GM19397 (cell line): ENCODE measurements around the gene ADRA2C.

ENCODE experiments used
- ATAC-seq: cut with Tn5 transposase; IDR thresholded peaks from one replicate; pipeline ENCODE4 v1.9.1; 2021; ENCODE audit warnings: mild to moderate bottlenecking, moderate library complexity; ENCODE audit not compliant: unreplicated experiment

The ADRA2C gene

DNA sequence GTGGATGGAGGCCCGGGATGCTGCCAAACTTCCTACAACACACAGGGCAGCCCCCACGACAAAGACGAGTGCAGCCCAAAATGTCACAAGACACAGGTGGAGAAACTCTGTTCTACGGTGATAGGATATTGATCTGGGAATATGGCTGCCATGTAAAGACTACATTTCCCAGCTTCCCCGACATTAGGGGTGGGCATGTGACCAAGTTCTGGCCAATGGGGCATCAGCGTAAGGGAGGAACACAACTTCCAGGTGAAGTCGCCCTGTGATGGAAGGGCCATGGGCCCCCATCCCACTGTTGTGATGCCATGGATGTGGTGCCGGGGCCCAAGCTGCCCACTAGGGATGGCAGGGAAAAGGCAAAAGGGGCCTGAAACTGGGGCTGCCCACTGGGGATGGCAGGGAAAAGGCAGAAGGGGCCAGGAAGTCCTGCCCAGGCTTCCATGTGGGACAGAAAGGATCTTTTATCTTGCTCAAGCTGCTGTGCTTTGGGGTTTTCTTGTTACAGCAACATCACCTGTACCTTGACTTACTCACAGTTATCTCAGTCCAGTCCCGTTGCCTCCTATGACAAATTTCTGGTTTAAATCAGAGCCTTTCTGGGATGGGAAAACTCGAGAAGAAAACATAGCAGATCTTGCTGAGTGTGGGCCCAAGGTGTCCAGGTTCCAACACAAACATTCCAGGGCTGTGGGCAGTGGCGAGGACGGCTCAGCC is 9.7 kb upstream of the ADRA2C start:
- no peak for ATAC-seq

DNA sequence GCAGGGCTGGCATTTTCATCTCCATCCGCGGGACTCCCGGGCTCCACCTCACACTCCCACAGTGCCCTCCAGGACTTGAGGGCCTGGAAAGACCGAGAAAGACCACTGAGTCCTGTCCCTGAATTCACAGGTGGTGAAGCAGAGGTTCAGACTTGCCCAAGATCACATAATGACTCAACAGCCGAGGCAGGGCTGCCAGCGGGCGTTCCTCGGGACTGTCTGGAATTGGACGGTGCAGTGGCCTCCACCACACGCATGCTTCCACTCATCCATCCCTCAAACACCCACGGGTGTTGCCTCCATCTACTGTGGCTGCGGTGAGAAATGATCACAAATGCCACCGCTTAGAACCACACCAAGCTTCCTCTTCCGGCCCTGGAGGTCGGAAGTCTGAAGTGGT is 6.9 kb upstream of the ADRA2C start:
- ATAC-seq: no peak

DNA sequence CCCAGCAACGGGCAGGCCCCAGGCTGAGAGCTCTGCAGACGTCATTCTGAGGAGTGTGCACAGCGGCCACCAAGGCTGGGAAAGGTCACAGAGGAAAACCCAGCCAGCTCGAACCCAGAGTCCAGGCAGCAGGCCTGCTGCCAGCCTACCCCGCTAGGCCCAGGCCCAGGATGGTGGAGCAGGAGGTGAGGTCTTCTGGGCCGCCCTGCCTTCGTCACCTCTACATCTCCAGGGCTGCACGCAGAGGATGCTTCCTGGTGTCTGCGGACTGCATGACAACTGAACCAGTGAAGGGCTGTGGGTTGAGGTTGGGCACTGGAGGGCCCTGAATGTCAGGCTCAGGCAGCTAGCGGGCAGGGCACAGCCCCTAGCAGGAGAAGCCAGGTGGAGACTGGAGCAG is 5.8 kb upstream of the ADRA2C start:
- no peak for ATAC-seq

- ATAC-seq: no peak
These were observed 5.3 kb upstream of the ADRA2C start for GRCh38 chr4:3760841-3761240.

GRCh38 chr4:3762264-3762663 is 3.9 kb upstream of the ADRA2C start:
- no peak for ATAC-seq

DNA sequence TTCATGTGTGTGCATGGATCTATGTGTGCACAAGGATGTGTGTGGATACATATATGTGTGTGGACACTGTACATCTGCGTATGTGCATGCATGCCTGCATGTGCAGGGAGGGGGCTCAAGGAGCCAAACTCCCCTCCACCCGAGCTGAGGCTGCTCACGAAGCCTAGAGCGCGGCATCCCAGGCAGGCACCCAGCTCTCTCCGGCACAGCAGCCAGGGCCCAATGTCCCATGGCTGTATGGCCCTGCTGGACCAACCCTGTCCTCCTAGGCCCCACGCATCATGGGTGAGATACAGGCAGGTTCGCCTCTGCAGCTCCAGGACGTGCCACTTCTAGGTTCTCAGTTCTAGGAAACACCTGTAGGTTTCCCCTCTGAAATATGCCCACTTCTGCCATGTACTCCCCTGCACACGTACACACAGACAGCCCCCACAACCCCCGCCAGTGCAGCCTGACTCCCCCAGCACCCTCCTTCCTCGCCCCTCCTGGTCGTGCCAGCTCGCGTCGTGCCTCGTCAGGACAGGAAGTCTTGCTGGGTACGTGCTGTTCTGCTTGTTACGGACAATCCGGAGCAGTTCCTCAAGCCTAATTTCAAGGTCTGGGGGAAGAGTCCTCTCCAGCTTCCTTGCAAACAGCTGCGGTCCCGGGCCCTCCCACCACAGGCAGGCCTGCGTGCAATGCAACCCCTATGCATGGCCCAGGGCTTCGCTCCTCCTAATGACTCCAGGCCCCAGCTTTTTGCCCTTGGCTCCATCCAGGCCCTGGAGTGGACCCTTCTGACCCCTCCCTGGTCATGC is 3.2 kb upstream of the ADRA2C start:
- no peak for ATAC-seq

DNA sequence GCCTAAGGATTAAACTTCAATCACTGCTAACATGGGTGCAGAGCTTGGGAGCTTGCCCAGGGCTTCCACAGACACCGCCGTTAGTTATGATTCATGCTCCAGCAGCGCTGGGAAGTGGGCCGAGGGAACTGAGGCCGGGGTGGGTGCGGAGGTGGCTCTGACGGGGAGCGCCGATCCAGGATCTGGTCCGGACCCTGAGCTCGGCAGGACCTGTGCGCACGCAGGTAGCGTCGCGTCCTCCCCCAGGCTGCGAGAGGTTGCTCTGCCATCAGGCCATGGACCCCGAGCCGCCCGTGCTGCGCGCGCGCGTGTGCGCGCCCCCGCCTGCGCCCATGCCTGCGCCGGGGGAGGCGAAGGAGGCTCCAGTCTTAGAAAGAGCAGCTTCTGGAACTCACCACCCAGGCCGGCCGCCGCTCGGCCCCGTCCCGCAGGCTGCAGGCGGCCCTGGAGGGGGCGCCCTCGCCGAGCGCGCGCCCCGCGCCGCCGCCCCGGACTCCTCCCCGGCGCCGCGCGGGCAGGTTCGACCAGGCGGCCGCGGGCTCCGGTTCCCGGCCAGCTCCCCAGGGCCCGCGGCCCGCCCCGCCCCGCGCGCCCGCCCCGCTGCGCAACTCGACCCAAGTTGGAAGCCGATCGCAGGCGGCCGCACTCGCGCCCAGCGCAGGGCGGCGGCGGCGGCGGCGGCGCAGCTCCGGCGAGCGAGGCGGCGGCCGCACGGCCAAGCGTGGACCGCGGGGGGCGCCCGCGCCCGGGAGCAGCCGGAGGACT is 732 bp upstream of the ADRA2C start:
- no peak for ATAC-seq

DNA sequence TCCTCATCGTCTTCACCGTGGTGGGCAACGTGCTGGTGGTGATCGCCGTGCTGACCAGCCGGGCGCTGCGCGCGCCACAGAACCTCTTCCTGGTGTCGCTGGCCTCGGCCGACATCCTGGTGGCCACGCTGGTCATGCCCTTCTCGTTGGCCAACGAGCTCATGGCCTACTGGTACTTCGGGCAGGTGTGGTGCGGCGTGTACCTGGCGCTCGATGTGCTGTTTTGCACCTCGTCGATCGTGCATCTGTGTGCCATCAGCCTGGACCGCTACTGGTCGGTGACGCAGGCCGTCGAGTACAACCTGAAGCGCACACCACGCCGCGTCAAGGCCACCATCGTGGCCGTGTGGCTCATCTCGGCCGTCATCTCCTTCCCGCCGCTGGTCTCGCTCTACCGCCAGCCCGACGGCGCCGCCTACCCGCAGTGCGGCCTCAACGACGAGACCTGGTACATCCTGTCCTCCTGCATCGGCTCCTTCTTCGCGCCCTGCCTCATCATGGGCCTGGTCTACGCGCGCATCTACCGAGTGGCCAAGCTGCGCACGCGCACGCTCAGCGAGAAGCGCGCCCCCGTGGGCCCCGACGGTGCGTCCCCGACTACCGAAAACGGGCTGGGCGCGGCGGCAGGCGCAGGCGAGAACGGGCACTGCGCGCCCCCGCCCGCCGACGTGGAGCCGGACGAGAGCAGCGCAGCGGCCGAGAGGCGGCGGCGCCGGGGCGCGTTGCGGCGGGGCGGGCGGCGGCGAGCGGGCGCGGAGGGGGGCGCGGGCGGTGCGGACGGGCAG is 792 bp downstream of the ADRA2C start:
- ATAC-seq: no peak

DNA sequence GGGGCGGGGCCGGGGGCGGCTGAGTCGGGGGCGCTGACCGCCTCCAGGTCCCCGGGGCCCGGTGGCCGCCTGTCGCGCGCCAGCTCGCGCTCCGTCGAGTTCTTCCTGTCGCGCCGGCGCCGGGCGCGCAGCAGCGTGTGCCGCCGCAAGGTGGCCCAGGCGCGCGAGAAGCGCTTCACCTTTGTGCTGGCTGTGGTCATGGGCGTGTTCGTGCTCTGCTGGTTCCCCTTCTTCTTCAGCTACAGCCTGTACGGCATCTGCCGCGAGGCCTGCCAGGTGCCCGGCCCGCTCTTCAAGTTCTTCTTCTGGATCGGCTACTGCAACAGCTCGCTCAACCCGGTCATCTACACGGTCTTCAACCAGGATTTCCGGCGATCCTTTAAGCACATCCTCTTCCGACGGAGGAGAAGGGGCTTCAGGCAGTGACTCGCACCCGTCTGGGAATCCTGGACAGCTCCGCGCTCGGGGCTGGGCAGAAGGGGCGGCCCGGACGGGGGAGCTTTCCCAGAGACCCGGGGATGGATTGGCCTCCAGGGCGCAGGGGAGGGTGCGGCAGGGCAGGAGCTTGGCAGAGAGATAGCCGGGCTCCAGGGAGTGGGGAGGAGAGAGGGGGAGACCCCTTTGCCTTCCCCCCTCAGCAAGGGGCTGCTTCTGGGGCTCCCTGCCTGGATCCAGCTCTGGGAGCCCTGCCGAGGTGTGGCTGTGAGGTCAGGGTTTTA is 1.5 kb downstream of the ADRA2C start:
- no peak for ATAC-seq

- ATAC-seq: no peak
These were observed 2.9 kb downstream of the ADRA2C start for GRCh38 chr4:3768842-3769641.

GRCh38 chr4:3769642-3770184 is 3.5 kb downstream of the ADRA2C start:
- ATAC-seq: no peak

DNA sequence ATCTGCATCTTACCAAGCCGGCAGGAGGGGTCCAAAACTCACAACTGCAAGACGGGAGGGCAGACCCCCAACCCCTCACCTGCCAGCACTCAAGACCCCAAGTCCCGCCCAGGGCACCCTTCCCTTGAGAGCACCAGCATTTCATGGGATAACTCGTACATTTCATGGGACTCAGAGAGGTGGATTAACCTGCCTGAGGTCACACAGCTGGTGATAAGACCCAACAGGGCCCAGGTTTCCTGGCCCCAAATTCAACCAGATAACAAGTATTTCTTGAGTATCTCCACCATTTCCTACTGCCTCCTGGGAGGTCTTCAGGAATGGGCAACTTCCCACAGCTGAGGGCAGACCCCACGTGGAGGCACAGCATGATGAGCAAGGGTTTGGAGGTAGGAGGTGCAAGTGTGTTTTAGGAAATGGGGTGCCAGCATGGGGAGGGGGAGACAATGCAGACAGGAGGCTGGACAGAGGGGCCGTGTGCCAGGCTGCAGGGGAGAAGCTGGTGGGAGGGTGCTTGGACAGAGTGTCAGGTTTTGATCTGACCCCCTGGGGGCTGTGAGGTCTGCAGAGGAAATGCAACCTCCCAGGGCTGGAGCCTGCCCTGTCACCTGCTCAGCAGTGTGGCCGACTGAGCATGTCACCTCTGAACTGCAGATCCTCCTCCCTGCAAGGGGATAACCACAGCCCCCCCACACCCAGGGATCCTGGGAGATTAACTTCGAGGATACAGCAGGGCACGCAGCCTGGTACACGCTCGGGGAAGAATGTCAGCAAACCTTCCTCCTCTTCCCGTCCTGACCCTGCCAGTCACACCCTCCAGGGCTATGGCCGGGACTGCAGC is 4.4 kb downstream of the ADRA2C start:
- no peak for ATAC-seq

GRCh38 chr4:3771164-3771809 is 5.1 kb downstream of the ADRA2C start:
- no peak for ATAC-seq

DNA sequence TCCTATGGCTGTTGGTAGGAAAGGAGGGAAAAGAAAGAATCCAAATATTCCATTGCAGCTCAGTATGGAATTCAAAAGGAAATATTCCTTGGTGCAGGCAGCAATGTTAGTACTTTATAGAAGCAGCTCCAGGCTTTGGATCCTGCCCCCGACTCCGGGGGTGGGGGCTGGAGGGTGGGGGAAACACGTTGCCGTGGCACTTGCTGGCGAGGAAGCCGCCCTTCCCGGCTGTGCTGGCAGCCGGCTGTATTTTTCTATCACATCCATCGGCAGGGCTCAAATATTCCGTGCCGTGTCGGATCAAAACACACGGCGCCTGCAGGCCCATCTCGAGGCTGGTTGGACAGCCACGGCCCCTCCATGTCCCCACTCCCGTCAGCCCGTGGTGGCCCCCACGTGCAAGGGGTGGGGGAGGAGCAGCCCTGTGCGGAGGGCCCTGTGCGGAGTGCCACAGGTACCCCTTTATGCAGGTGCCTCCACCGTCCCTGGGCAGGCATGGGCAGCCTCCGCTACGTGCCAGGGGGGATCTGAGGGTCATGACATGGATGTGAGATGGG is 5.8 kb downstream of the ADRA2C start:
- no peak for ATAC-seq

DNA sequence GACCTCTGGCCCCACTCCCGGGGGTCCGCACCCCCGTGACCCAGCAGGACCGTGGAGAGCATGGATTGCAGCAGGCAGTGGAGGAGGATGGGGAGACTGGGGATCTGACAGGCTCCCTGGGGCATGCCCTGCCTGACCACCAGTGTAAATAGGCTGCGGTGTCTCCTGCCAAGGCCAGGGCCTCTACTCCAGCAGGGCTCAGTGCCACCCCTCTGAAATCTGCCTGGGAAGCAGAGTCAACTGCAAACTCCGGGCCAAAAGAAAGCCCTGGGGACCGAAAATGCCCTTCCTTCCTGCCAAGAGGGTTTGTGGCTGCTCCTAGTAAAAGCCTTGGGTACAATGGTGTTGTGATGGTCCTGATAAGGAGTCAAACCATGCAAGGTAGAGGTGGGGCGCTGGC is 6.4 kb downstream of the ADRA2C start:
- ATAC-seq: no peak

- no peak for ATAC-seq
These were observed 7.4 kb downstream of the ADRA2C start for GRCh38 chr4:3773552-3774001.

GRCh38 chr4:3774253-3774883 is 8.2 kb downstream of the ADRA2C start:
- no peak for ATAC-seq
